A204.1 (cell line): ENCODE measurements around the gene TP73.
"Not testable (repeated sequence)": the region's sequence is repeated elsewhere in the genome, so short reads cannot be mapped to it uniquely, and the experiment has no call there.

Experiments used
- FAIRE-seq: peaks from 2 replicates; lab custom pipeline; 2012; peaks lifted over from hg19 to GRCh38; lab: Jason Lieb, UNC

TP73 gene

GRCh38 chr1:3708791-3709190, 56.5 kb downstream of the TP73 start:
- no peak for FAIRE-seq

GRCh38 chr1:3710251-3710650, 57.9 kb downstream of the TP73 start:
- FAIRE-seq: no peak

- FAIRE-seq: no peak
Observed at GRCh38 chr1:3711381-3711779, 59.1 kb downstream of the TP73 start.

- no peak for FAIRE-seq
Observed at GRCh38 chr1:3711780-3712451, 59.6 kb downstream of the TP73 start.

- no peak for FAIRE-seq
Observed at GRCh38 chr1:3712573-3713535, 60.5 kb downstream of the TP73 start.

- FAIRE-seq: no peak
Observed at GRCh38 chr1:3713840-3714239, 61.5 kb downstream of the TP73 start.

GRCh38 chr1:3714284-3714741, 62.0 kb downstream of the TP73 start:
- no peak for FAIRE-seq

GRCh38 chr1:3714814-3715213, 62.5 kb downstream of the TP73 start:
- no peak for FAIRE-seq

- FAIRE-seq: no peak
Observed at GRCh38 chr1:3716351-3716750, 64.0 kb downstream of the TP73 start.

- FAIRE-seq: no peak
Observed at GRCh38 chr1:3717041-3717714, 64.9 kb downstream of the TP73 start.

- FAIRE-seq: no peak
Observed at GRCh38 chr1:3717715-3718601, 65.6 kb downstream of the TP73 start.

- FAIRE-seq: no peak
Observed at GRCh38 chr1:3718764-3719163, 66.4 kb downstream of the TP73 start.

GRCh38 chr1:3721955-3722465, 69.7 kb downstream of the TP73 start:
- FAIRE-seq: no peak

- FAIRE-seq: no peak
Observed at GRCh38 chr1:3722846-3723245, 70.5 kb downstream of the TP73 start.

- not testable (repeated sequence) for FAIRE-seq
Observed at GRCh38 chr1:3724416-3725030, 72.2 kb downstream of the TP73 start.

GRCh38 chr1:3725366-3725765, 73.0 kb downstream of the TP73 start:
- no peak for FAIRE-seq

- FAIRE-seq: no peak
Observed at GRCh38 chr1:3727042-3727824, 74.9 kb downstream of the TP73 start.

GRCh38 chr1:3727825-3728776, 75.8 kb downstream of the TP73 start:
- no peak for FAIRE-seq
